Endothelial cell of umbilical vein (primary cell): ENCODE data around the gene ZNF384.

ENCODE experiments used
- CTCF ChIP-seq, 2 donors: IDR thresholded peaks; 1 replicate in 1 of 2; 2 replicates in 1 of 2; pipeline ENCODE4 v1.5.1; 2011; ENCODE audit warnings: low read length in 2 of 2, mild to moderate bottlenecking in 2 of 2, moderate library complexity in 2 of 2, control low read depth in 1 of 2, inconsistent platforms in 1 of 2, low read depth in 1 of 2; ENCODE audit not compliant: insufficient read depth in 1 of 2; ENCODE audit errors: extremely low read depth in 1 of 2
- EZH2 ChIP-seq: IDR thresholded peaks from 2 replicates; pipeline ENCODE4 v1.6.1; 2012; ENCODE audit warnings: borderline replicate concordance, low read depth, mild to moderate bottlenecking, moderate library complexity, low read length, inconsistent platforms; ENCODE audit not compliant: severe bottlenecking
- FOS ChIP-seq: IDR thresholded peaks from 2 replicates; pipeline ENCODE4 v1.6.1; 2011; ENCODE audit warnings: mild to moderate bottlenecking, low read length, moderate library complexity, borderline replicate concordance; ENCODE audit not compliant: insufficient read depth
- JUN ChIP-seq: IDR thresholded peaks from 2 replicates; pipeline ENCODE4 v1.6.1; 2011; ENCODE audit warnings: borderline replicate concordance, low read depth; ENCODE audit not compliant: insufficient read length, insufficient read depth
- MAX ChIP-seq: IDR thresholded peaks from 2 replicates; pipeline ENCODE4 v1.6.1; 2011; ENCODE audit not compliant: insufficient read depth, insufficient read length
- MYC ChIP-seq: IDR thresholded peaks from one replicate; pipeline ENCODE4 v1.6.1; 2011; ENCODE audit warnings: mild to moderate bottlenecking, low read depth, low read length
- POLR2A ChIP-seq: IDR thresholded peaks from 2 replicates; pipeline ENCODE4 v1.6.1; 2012; ENCODE audit warnings: low read depth, mild to moderate bottlenecking, control low read depth, low read length
- POLR2AphosphoS5 ChIP-seq: IDR thresholded peaks from 2 replicates; pipeline ENCODE4 v1.6.1; 2012; ENCODE audit warnings: low read depth, mild to moderate bottlenecking, control low read depth, low read length, moderate library complexity; ENCODE audit not compliant: insufficient read depth

- TF ChIP-seq POLR2AphosphoS5 (peak; percentile 64), MAX (no peak), CTCF (IDR thresholded peaks at IDR 0.05; ENCODE audit: extremely low read depth in 1 of 2, insufficient read depth in 1 of 2, low read depth in 1 of 2, low read length in 2 of 2) (no peak), FOS (no peak), EZH2 (no peak), JUN (no peak), POLR2A (peak; percentile 88), MYC (no peak)
Observed at GRCh38 chr12:6647083-6647604, 42.0 kb downstream of the ZNF384 start, which contains the start of gene ACRBP.
